Right lobe of liver (tissue), 6 donors: ENCODE data around the gene IGF1R. TPM values are rescaled to one million over a fixed set of nuclear protein-coding genes. Genes with fewer than 3 reads are reported as not detected.

ENCODE experiments used
- ATAC-seq, 4 donors: fragments of 200-7000 bp; cut with Tn5 transposase; one replicate each; pipeline ENCODE4 v1.9.1; 2020; ENCODE audit warnings: mild to moderate bottlenecking in 4 of 4, moderate library complexity in 4 of 4
- DNase-seq, 3 donors: peaks; one replicate each; pipeline ENCODE4 v3.0.0-alpha.2; 2020
- H3K27ac ChIP-seq, 3 donors: fragments of 200-600 bp; one replicate each; pipeline ENCODE4 v1.8.0; 2022
- H3K27me3 ChIP-seq, 2 donors: fragments of 200-600 bp; one replicate each; pipeline ENCODE4 v1.8.0; 2022
- H3K36me3 ChIP-seq, 4 donors: fragments of 200-600 bp; sonication (generic) in 1 of 4; one replicate each; pipeline versions ENCODE4 v1.5.1 to v1.8.0; 2017 to 2022; ENCODE audit warnings: control low read depth in 1 of 4
- H3K4me1 ChIP-seq, 4 donors: fragments of 200-600 bp; sonication (generic) in 1 of 4; one replicate each; pipeline versions ENCODE4 v1.5.1 to v1.8.0; 2017 to 2022; ENCODE audit warnings: control low read depth in 1 of 4
- H3K4me3 ChIP-seq, 3 donors: fragments of 200-600 bp; one replicate each; pipeline ENCODE4 v1.8.0; 2022
- H3K9me3 ChIP-seq, 4 donors: fragments of 200-600 bp; sonication (generic) in 1 of 4; one replicate each; pipeline versions ENCODE4 v1.5.1 to v1.8.0; 2017 to 2022; ENCODE audit warnings: control low read depth in 1 of 4
- POLR2A ChIP-seq: fragments of 450-650 bp; IDR thresholded peaks from one replicate; pipeline ENCODE4 v1.6.1; 2017; ENCODE audit warnings: antibody characterized with exemption, mild to moderate bottlenecking
- WGBS: methylation state at CpG from one replicate; pipeline ENCODE4 v1.1.6; 2018; ENCODE audit warnings: low coverage, low lambda C conversion rate; ENCODE audit not compliant: insufficient coverage; ENCODE audit errors: missing lambda C conversion rate; 5-methylcytosine and 5-hydroxymethylcytosine counted together
- intact Hi-C, 2 donors: fragments of 100-400 bp; cut with DNase I; formaldehyde crosslinking; loops; one replicate each; pipeline versions ENCODE4 v1.11.2 to v1.14.1; 2022
- total RNA-seq, 6 experiments: library from RNA; depleted of rRNA in 2 of 6; stranded (reverse); fragments of >200 nt in 2 of 6; fragmentation: NEBNext Ultra II Directional in 3 of 6; extraction: Animal tissue kit (Norgen Biotek cat#: 25700) in 3 of 6; gene quantifications; one replicate each; pipeline versions ENCODE4 v1.1.0 to v1.2.4, GENCODE V29; 2016 to 2023
- TF ChIP-seq, protein P1 (sequence below), 4 donors: fragments of 200-600 bp in 3 of 4; fragments of 450-650 bp in 1 of 4; IDR thresholded peaks; one replicate each; pipeline versions ENCODE4 v1.5.1 to v1.8.0; 2016 to 2022; ENCODE audit warnings: antibody characterized with exemption in 4 of 4, mild to moderate bottlenecking in 2 of 4
- donor health status: DM: no; HTN: yes; CAD: no.
- donor health status: DM: no; HTN: no; CAD: no.
- donor health status: DM: no; HTN: no; CAD: no.
- donor health status: DM: no; HTN: yes; CAD: no.
- donor health status: DM: no; HTN: yes; CAD: no.

IGF1R gene
- total RNA-seq, 6 experiments from 2014 or later, result 2.5 to 5.3 (median 3.8) TPM

DNA sequence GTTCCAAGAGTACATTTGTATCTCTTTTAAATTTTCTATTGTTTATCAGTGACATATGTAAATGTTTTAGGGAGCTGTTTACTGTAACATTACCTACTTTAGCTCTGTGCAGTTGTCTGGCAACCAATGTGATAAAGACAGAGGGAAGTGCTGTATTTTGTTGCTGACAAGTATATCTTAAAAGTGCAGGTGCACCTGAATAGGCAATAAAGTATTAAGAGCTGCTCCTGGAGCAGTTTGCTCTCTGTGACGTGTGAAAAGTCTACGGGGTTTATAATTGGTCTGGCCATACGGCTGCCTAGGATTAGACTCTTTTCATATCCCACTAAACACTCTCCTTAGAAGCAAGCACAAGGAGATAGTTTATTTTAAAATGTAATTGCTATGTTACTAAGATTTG is 178.3 kb downstream of the IGF1R start:
- TF ChIP-seq, protein P1, sequence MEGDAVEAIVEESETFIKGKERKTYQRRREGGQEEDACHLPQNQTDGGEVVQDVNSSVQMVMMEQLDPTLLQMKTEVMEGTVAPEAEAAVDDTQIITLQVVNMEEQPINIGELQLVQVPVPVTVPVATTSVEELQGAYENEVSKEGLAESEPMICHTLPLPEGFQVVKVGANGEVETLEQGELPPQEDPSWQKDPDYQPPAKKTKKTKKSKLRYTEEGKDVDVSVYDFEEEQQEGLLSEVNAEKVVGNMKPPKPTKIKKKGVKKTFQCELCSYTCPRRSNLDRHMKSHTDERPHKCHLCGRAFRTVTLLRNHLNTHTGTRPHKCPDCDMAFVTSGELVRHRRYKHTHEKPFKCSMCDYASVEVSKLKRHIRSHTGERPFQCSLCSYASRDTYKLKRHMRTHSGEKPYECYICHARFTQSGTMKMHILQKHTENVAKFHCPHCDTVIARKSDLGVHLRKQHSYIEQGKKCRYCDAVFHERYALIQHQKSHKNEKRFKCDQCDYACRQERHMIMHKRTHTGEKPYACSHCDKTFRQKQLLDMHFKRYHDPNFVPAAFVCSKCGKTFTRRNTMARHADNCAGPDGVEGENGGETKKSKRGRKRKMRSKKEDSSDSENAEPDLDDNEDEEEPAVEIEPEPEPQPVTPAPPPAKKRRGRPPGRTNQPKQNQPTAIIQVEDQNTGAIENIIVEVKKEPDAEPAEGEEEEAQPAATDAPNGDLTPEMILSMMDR (IDR thresholded peaks at IDR 0.05), result no peak
- TF ChIP-seq POLR2A, result no peak
- H3K36me3 ChIP-seq, result no peaks in the 10 kb centered on the region
- peaks cover 0 to 25% (median 4%) of the 10 kb centered on the region in 4 donors for H3K9me3 ChIP-seq
- DNase-seq (no peak), ATAC-seq (no peak)
- H3K4me1 ChIP-seq, result no peaks in the 10 kb centered on the region
- H3K4me3 ChIP-seq, result no peak overlapping the region
- no peaks in the 10 kb centered on the region for H3K27me3 ChIP-seq
- no peak overlapping the region for H3K27ac ChIP-seq
- 70% methylated on average over 3 of the region's 3 CpGs for WGBS
- intact Hi-C loops, result no loop called here

DNA sequence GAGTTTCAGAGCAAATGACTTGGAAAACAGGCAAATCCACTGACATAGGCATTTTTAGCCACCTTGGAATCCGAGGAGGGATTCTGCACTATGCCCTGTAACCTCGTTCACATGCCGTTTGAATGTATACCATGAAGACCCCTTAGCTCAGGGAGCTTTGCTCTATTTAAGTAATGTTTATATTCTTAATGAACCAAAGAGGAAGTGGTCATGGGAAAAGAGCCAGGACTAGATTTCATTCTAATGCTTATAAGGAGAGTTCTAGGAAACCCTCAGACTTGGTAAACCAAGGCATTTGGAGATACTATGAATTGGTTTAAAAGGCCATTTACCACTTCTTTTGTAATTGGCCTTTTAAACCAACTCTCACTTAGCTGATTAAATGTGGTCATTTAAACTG is 178.9 kb downstream of the IGF1R start:
- peaks cover 0 to 27% (median 4%) of the 10 kb centered on the region in 4 donors for H3K9me3 ChIP-seq
- no peak for DNase-seq
- H3K36me3 ChIP-seq, result no peaks in the 10 kb centered on the region
- H3K4me3 ChIP-seq, result no peak overlapping the region
- no peak overlapping the region for H3K27ac ChIP-seq
- TF ChIP-seq POLR2A, result no peak
- TF ChIP-seq, protein P1 (IDR thresholded peaks at IDR 0.05), result no peak
- no peaks in the 10 kb centered on the region for H3K4me1 ChIP-seq
- no peaks in the 10 kb centered on the region for H3K27me3 ChIP-seq
- 40% methylated on average over 3 of the region's 3 CpGs for WGBS
- intact Hi-C loops, result no loop called here
- no peak for ATAC-seq

DNA sequence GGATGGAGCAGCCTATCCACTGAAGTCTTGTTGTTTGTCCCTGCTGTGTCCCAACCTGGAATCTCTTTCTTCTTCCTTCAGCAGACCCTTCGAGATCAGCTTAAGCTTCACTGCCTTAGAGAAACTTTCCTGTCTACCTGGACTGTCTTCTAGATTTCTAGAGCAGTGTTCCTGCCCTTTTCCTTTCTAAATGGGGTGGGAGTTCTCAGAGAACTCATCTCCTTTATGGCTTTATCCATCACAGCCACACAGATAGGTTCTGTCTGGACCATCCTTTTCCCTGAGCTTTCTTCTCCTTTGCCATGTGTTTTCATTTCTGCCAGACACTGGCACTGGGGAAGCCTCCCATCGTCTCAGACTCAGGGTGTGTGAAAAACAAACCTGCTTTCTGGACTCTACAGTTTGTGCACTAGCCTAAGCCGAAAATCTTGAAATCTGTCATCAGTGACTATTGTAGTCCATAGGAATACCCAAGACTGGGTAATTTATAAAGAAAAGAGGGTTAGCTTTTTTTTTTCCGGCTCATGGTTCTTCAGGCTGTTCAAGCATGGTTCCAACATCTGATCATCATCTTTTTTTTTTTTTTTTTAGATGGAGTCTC is 181.8 kb downstream of the IGF1R start:
- Histone ChIP-seq H3K27ac (no peak overlapping the region), H3K4me3 (no peak overlapping the region), H3K27me3 (no peaks in the 10 kb centered on the region), H3K9me3 (peaks cover 0 to 27% (median 4%) of the 10 kb centered on the region in 4 donors), H3K36me3 (no peaks in the 10 kb centered on the region), H3K4me1 (no peaks in the 10 kb centered on the region)
- DNase-seq, result no peak
- no peak for ATAC-seq
- intact Hi-C loops, result no loop called here
- WGBS, result 66% methylated on average over 4 of the region's 4 CpGs
- no peak for TF ChIP-seq POLR2A
- TF ChIP-seq, protein P1 (IDR thresholded peaks at IDR 0.05), result no peak

DNA sequence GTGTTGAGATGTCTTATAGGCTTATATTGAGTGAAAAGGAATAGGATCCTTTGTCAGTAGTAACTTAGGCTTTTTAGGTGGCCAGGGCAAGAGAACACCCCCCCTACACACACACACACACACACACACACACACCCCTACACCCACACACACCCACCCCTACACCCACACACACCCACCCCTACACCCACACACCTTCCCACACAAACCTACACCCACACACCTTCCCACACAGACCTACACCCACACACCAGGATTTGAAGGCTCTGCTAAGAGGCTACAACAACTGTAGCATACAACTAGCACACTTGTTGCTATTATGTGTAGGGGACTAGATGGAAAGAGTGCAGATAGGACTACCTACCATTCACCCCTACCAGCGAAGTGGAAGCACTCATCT is 186.6 kb downstream of the IGF1R start:
- no peak overlapping the region for H3K27ac ChIP-seq
- DNase-seq (no peak), ATAC-seq (no peak)
- H3K4me3 ChIP-seq, result no peak overlapping the region
- peaks cover 0 to 12% (median 2%) of the 10 kb centered on the region in 4 donors for H3K9me3 ChIP-seq
- H3K4me1 ChIP-seq, result no peaks in the 10 kb centered on the region
- no peaks in the 10 kb centered on the region for H3K36me3 ChIP-seq
- no peaks in the 10 kb centered on the region for H3K27me3 ChIP-seq
- TF ChIP-seq POLR2A, result no peak
- TF ChIP-seq, protein P1 (IDR thresholded peaks at IDR 0.05), result no peak
- 63% methylated on average over 1 of the region's 1 CpG for WGBS
- intact Hi-C loops, result no loop called here

DNA sequence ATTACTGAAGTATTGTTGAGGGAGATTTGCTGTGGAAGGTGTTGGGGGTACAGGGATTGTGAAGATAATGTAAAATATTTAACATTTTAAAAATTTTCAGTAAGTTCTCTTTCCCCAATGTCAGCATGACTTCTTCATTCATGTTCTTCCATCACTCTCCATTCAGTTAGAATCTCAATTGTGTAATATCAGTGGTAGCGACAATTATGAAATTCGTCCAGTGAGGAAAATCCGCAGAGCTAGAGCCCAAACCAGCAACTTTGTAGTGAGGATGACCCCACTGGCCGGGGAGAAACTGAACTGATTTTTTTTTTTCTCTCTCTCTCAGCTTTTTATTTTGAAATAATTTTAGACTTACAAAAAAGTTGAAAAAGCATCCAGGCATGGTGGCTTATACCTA is 187.5 kb downstream of the IGF1R start:
- no peak overlapping the region for H3K4me3 ChIP-seq
- H3K27ac ChIP-seq, result no peak overlapping the region
- no peaks in the 10 kb centered on the region for H3K36me3 ChIP-seq
- DNase-seq (no peak), ATAC-seq (no peak)
- intact Hi-C loops, result no loop called here
- H3K4me1 ChIP-seq, result no peaks in the 10 kb centered on the region
- H3K27me3 ChIP-seq, result peaks cover 0 to 6% of the 10 kb centered on the region in 2 donors
- peaks cover 0 to 9% (median 0%) of the 10 kb centered on the region in 4 donors for H3K9me3 ChIP-seq
- WGBS, result 65% methylated on average over 4 of the region's 4 CpGs
- no peak for TF ChIP-seq POLR2A
- TF ChIP-seq, protein P1 (IDR thresholded peaks at IDR 0.05), result no peak
